Measurements from ENCODE around the gene AUH. TPM values are rescaled to one million over a fixed set of nuclear protein-coding genes. Genes with fewer than 3 reads are reported as not detected.

The AUH gene
- total RNA-seq, 1 donor from 2014 or later, result 50.4 TPM

DNA sequence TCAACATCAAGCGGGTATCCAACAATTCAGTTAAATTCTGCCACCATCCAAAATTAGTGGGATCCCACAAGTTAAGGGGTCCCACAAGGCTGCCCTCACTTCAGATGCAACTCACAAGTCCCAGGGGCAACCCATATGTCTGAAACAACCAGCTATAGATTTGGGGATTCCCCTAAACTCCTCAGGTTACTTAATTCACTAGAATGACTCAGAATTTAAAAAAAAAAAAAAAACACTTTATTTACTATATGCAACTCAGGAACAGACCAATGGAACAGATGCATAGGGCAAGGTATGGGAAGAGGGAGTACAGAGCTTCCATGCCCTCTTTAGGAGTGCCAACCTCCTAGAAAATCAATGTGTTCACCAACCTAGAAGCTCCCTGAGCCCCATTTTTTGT is 15.1 kb downstream of the AUH start:
- Mint-ChIP-seq H3K4me3 (no peak overlapping the region), H3K9me3 (peaks cover 4% of the 10 kb centered on the region), H3K27ac (peak overlapping the region; percentile 67), H3K27me3 (ENCODE audit: insufficient read depth) (no peaks in the 10 kb centered on the region), H3K36me3 (ENCODE audit: low read depth) (peaks cover 50% of the 10 kb centered on the region), H3K4me1 (ENCODE audit: low read depth) (peaks cover 56% of the 10 kb centered on the region)
- no peak for DNase-seq (ENCODE audit: low spot score)
- intact Hi-C loops (cut with micrococcal nuclease), result loop anchor here (1.0 to 2.0 kb wide), 2 partner anchors 93 to 196 kb away; no protein-coding TSS in a partner anchor

DNA sequence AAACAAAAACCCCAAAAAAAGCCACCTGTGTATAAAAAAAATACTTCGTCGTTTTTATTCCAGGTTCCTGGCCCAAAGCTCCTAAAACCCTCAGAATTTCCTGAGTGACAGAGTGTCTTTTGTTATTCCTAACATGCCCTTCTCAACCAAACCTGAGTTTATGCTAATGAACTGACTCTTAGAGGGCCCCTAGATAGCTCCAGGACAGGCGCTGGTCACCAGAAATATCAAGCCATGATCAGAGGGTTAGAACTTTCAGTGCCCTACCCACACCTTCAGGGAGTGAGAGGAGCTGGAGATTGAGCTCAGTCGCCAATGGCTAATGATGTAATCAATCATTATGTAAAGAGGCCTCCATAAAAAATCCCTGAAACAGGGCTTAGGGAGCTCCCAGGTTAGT is 15.7 kb downstream of the AUH start:
- H3K9me3 Mint-ChIP-seq, result peaks cover 4% of the 10 kb centered on the region
- H3K27me3 Mint-ChIP-seq (ENCODE audit: insufficient read depth), result no peaks in the 10 kb centered on the region
- intact Hi-C loops (cut with micrococcal nuclease), result loop anchor here (1.0 to 2.0 kb wide), 2 partner anchors 93 to 195 kb away; no protein-coding TSS in a partner anchor
- H3K4me1 Mint-ChIP-seq (ENCODE audit: low read depth), result peaks cover 62% of the 10 kb centered on the region
- no peak overlapping the region for H3K27ac Mint-ChIP-seq
- H3K4me3 Mint-ChIP-seq, result no peak overlapping the region
- H3K36me3 Mint-ChIP-seq (ENCODE audit: low read depth), result peaks cover 57% of the 10 kb centered on the region
- DNase-seq (ENCODE audit: low spot score), result no peak

DNA sequence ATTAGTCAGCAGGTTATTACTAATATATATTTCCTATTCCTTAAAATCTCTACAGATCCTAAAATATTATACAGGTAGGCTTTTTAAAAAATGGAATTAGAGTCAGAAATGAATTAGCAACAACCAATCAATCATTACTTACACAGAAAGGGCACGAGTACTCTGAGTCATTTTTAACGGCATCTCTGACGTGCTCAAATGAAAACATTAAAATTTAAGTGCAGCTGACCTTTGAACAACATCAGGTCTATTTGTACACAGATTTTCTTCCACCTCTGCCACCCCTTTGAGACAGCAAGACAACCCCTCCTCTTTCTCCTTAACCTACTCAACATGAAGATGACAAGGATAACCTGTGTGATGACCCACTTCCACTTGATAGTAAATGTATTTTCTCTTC is 19.1 kb downstream of the AUH start:
- peaks cover 52% of the 10 kb centered on the region for H3K4me1 Mint-ChIP-seq (ENCODE audit: low read depth)
- no peak overlapping the region for H3K4me3 Mint-ChIP-seq
- H3K27ac Mint-ChIP-seq, result no peak overlapping the region
- no peaks in the 10 kb centered on the region for H3K27me3 Mint-ChIP-seq (ENCODE audit: insufficient read depth)
- intact Hi-C loops (cut with micrococcal nuclease), result no loop called here
- no peak for DNase-seq (ENCODE audit: low spot score)
- H3K36me3 Mint-ChIP-seq (ENCODE audit: low read depth), result peaks cover 67% of the 10 kb centered on the region
- peaks cover 4% of the 10 kb centered on the region for H3K9me3 Mint-ChIP-seq

DNA sequence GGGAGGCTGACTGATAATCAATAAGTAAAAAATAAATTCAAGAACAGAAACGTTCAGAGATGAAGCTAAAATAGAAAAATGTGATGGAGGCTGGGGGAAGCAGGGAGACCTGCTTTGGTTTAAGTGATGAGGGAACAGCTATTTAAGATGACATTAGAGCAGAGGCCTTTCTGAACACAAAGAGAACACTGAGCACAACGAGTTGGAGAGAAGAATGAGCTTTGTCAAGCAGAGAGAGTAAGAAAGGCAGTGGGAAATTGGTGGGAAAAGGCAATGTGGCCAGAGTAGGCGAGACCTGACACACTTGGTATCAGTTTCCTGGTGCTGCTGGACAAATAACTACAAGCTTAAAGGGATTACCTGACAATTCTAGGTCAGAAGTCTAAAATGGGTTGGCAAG is 20.0 kb downstream of the AUH start:
- no peak for DNase-seq (ENCODE audit: low spot score)
- Mint-ChIP-seq H3K4me3 (no peak overlapping the region), H3K4me1 (ENCODE audit: low read depth) (peaks cover 45% of the 10 kb centered on the region), H3K9me3 (peaks cover 4% of the 10 kb centered on the region), H3K27me3 (ENCODE audit: insufficient read depth) (no peaks in the 10 kb centered on the region), H3K36me3 (ENCODE audit: low read depth) (peaks cover 73% of the 10 kb centered on the region), H3K27ac (peak overlapping the region; percentile 62)
- intact Hi-C loops (cut with micrococcal nuclease), result no loop called here

DNA sequence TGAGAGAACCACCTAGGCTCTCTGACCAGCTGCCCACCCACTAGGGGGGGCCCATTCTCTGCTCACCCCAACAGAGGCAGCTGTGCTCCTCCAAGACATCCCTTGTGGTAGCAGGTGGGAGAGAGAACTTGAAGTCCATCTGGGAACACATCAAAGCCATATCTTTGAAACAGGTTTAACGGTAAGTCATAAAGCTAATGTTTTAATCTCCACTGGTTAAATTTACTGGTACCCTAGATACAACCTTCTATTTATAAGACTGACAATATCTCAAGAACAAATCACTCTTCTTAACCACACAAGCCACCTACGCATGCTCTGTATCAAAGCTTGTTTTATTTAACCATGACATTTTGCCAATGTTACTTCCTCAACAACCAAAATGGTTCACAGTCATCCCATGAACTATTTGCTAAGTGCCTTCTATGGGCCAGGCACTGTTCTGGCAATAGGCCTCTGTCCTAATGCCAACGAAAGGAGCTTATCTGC is 20.4 kb downstream of the AUH start:
- Mint-ChIP-seq H3K36me3 (ENCODE audit: low read depth) (peaks cover 71% of the 10 kb centered on the region), H3K4me1 (ENCODE audit: low read depth) (peaks cover 40% of the 10 kb centered on the region), H3K4me3 (no peak overlapping the region), H3K27me3 (ENCODE audit: insufficient read depth) (no peaks in the 10 kb centered on the region), H3K9me3 (peaks cover 4% of the 10 kb centered on the region), H3K27ac (peak overlapping the region; percentile 62)
- intact Hi-C loops (cut with micrococcal nuclease), result no loop called here
- no peak for DNase-seq (ENCODE audit: low spot score)

DNA sequence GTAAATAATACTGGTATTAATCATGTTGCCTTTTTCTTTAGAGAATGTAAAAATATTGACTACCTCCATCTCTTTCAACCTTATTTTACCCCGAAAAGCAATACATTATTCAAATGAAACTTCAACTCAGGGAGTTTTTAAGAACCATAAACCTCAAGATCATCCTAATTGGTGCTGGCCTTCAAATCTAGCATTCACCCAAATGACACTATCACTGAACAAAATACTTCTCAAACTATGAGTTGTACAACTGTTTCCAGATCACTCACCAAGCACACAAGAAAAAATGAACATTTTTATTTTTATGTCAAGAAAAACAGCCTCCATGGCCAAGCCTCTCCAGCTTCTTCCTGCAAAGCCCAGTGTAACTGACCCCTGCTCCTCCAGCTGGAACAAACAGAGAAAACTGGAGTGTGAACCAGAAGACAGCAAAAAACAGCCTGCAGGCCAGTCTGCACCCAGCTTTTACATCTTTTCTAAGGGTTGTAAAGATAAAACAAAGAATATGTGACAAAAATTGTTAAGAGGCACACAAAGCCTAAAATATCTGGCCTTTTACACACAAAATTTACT is 21.2 kb downstream of the AUH start:
- Mint-ChIP-seq H3K27me3 (ENCODE audit: insufficient read depth) (no peaks in the 10 kb centered on the region), H3K4me1 (ENCODE audit: low read depth) (peaks cover 38% of the 10 kb centered on the region), H3K9me3 (peaks cover 4% of the 10 kb centered on the region), H3K36me3 (ENCODE audit: low read depth) (peaks cover 70% of the 10 kb centered on the region), H3K4me3 (no peak overlapping the region), H3K27ac (peak overlapping the region; percentile 62)
- intact Hi-C loops (cut with micrococcal nuclease), result no loop called here
- no peak for DNase-seq (ENCODE audit: low spot score)

DNA sequence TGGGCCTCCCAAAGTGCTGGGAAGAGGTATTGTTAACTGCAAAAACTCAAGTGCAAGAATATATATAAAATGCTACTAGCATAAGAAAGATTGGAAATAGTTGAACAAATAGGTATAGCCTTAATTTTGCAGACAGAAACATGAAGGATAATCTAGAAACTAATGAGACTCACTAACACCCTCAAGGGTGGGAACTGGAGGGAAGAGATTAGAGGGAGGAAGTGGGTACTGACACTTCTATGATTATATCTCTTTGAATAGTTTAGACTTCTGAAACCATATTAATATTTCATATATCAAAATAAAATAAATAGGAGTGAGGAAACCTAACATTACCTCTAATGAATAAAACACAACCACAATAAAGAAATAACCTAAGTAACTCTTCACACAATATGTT is 23.0 kb downstream of the AUH start:
- H3K4me3 Mint-ChIP-seq, result no peak overlapping the region
- H3K9me3 Mint-ChIP-seq, result peaks cover 4% of the 10 kb centered on the region
- intact Hi-C loops (cut with micrococcal nuclease), result no loop called here
- no peak overlapping the region for H3K27ac Mint-ChIP-seq
- peaks cover 30% of the 10 kb centered on the region for H3K4me1 Mint-ChIP-seq (ENCODE audit: low read depth)
- no peaks in the 10 kb centered on the region for H3K27me3 Mint-ChIP-seq (ENCODE audit: insufficient read depth)
- no peak for DNase-seq (ENCODE audit: low spot score)
- peaks cover 60% of the 10 kb centered on the region for H3K36me3 Mint-ChIP-seq (ENCODE audit: low read depth)

DNA sequence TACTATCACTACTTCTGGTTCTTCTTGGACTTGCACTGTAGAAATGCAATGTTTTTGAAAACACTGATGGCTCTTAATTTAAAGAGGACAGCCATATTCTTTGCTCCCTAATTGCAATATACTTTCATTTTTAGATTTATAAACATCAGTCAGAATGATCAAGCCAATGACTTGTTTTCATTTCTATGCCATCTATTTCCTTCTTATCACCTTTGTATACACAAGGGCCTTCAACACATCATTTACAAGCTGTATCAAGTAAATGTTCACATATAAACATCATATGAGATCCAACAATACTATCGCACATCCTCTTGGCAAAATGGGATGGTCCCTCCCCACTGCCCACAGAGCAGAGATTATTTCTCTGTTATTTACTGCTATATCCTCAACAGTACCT is 24.9 kb downstream of the AUH start:
- Mint-ChIP-seq H3K4me3 (no peak overlapping the region), H3K27ac (no peak overlapping the region), H3K9me3 (no peaks in the 10 kb centered on the region), H3K27me3 (ENCODE audit: insufficient read depth) (no peaks in the 10 kb centered on the region), H3K36me3 (ENCODE audit: low read depth) (peaks cover 50% of the 10 kb centered on the region), H3K4me1 (ENCODE audit: low read depth) (peaks cover 24% of the 10 kb centered on the region)
- intact Hi-C loops (cut with micrococcal nuclease), result no loop called here
- no peak for DNase-seq (ENCODE audit: low spot score)

DNA sequence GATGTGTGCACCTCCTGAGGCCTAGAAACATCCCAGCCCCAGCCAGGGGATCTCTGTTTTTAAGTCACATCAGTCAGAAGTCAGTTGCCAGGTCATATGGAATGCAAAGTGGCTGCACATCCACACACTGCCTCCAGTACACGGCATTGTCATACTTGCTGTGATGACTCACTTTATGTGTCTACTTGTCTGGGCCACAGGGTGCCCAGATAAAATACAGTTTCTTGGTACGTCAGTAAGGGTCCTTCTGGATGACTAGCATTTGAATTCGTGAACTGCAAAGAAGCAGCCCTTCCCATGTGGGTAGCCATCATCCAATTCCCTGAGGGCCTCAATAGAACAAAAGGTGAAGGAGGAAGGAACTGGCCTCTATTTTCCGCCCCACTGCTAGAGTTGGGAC is 27.7 kb downstream of the AUH start:
- peaks cover 4% of the 10 kb centered on the region for H3K9me3 Mint-ChIP-seq
- intact Hi-C loops (cut with micrococcal nuclease), result no loop called here
- H3K27ac Mint-ChIP-seq, result no peak overlapping the region
- no peak for DNase-seq (ENCODE audit: low spot score)
- no peaks in the 10 kb centered on the region for H3K4me1 Mint-ChIP-seq (ENCODE audit: low read depth)
- no peaks in the 10 kb centered on the region for H3K27me3 Mint-ChIP-seq (ENCODE audit: insufficient read depth)
- H3K4me3 Mint-ChIP-seq, result no peak overlapping the region
- peaks cover 40% of the 10 kb centered on the region for H3K36me3 Mint-ChIP-seq (ENCODE audit: low read depth)

DNA sequence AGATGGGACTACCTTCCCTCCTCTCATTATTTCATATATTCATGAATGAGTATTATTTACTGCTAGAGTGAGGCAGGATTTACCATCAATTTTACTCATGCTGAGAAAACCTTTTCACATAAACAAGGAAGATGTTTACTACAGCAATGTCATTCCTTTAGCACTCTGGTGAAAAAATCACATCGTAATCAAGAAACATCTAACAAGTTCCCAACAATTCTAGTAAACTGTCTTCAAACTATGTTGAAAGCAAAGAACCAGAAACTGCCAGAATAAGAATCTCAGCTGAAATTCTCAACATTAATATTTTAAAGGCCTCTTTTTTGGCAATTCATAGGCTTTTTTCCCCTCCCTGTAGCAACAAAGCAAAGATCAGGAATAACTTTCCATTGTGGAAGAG is 28.2 kb downstream of the AUH start:
- H3K9me3 Mint-ChIP-seq, result peaks cover 9% of the 10 kb centered on the region
- intact Hi-C loops (cut with micrococcal nuclease), result no loop called here
- H3K4me1 Mint-ChIP-seq (ENCODE audit: low read depth), result no peaks in the 10 kb centered on the region
- H3K36me3 Mint-ChIP-seq (ENCODE audit: low read depth), result peaks cover 44% of the 10 kb centered on the region
- H3K27me3 Mint-ChIP-seq (ENCODE audit: insufficient read depth), result no peaks in the 10 kb centered on the region
- no peak for DNase-seq (ENCODE audit: low spot score)
- H3K4me3 Mint-ChIP-seq, result no peak overlapping the region
- H3K27ac Mint-ChIP-seq, result no peak overlapping the region

DNA sequence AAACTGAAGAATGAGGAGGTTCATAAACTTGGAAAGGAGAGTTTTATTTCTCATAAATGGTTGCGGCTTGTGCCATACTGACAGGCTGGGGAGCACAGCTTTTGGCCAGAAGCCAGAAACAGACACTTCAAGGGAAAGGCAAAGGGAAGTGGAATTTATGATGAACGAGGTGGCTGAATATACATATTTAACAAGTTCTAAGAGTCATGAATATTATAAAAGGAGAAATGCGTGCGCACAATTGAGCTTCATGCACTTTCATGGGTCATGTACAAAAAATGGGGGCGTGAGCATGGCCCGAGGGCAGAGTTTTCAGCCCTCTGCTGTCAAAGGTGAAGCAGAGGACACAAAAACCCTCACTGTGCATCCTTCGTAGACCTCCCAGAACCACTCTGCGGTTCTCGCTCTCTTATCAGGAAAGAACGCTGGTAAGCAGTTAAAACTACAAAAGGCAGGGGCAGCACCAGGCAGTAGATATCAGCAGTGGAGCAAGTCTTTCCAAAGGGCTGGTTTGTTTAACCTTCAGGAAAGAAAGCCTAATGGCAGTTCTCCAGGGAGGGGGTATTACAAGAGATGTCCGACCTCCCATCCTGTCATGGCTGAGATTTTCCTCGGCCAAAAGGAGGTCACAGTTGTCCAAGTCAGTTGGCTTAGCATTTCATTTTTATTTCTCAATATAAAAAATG is 29.0 kb downstream of the AUH start:
- no peak for DNase-seq (ENCODE audit: low spot score)
- H3K27ac Mint-ChIP-seq, result no peak overlapping the region
- H3K36me3 Mint-ChIP-seq (ENCODE audit: low read depth), result peaks cover 42% of the 10 kb centered on the region
- no peaks in the 10 kb centered on the region for H3K27me3 Mint-ChIP-seq (ENCODE audit: insufficient read depth)
- no peak overlapping the region for H3K4me3 Mint-ChIP-seq
- H3K9me3 Mint-ChIP-seq, result peaks cover 14% of the 10 kb centered on the region
- no peaks in the 10 kb centered on the region for H3K4me1 Mint-ChIP-seq (ENCODE audit: low read depth)
- intact Hi-C loops (cut with micrococcal nuclease), result no loop called here

DNA sequence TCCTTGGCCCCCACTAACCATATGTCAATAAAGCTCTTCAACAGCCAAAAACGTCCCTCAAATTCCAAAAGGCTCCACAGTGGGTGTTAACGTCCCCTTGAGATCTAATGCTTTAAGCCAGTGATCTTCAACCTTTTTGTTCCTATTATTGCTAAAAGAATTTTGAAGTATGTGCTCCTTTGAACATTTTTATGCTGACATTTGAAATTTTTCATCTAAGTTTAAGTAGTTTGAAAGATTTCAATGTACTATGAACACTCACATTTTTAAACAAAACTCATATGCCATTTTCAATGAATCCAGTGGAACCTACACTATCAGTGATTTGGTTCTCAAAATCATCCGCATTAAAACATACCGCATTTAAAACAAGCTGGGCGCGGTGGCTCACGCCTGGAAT is 29.9 kb downstream of the AUH start:
- Mint-ChIP-seq H3K36me3 (ENCODE audit: low read depth) (peaks cover 44% of the 10 kb centered on the region), H3K9me3 (peaks cover 21% of the 10 kb centered on the region), H3K4me3 (no peak overlapping the region), H3K27ac (no peak overlapping the region), H3K4me1 (ENCODE audit: low read depth) (no peaks in the 10 kb centered on the region), H3K27me3 (ENCODE audit: insufficient read depth) (no peaks in the 10 kb centered on the region)
- DNase-seq (ENCODE audit: low spot score), result no peak
- intact Hi-C loops (cut with micrococcal nuclease), result no loop called here

DNA sequence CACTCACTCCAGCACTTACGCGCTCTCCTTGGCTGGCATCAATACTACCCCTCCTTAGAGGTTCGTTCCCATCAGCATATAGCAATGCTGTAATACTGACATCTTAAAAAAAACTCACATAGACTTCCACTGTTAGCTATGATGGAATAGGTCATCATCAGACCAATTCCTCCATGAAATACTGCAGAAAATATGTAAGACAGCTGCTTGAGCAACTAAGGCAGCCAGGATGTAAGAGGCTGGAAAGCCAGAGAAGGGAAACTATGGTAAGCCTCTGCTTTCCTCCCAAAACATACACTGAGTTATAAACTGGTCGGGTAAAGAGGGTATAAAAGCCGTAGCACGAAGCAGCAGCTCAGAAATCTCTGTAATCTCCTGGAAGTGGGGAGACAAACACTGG is 33.5 kb downstream of the AUH start:
- intact Hi-C loops (cut with micrococcal nuclease), result no loop called here
- Mint-ChIP-seq H3K4me3 (no peak overlapping the region), H3K27ac (no peak overlapping the region), H3K4me1 (ENCODE audit: low read depth) (no peaks in the 10 kb centered on the region), H3K27me3 (ENCODE audit: insufficient read depth) (no peaks in the 10 kb centered on the region), H3K9me3 (peaks cover 22% of the 10 kb centered on the region), H3K36me3 (ENCODE audit: low read depth) (peaks cover 47% of the 10 kb centered on the region)
- no peak for DNase-seq (ENCODE audit: low spot score)
